Mesenchymal stem cell (in vitro differentiated cells and primary cell): Measurements from ENCODE around the gene RP9.

Experiments used
- DNase-seq: peaks from one replicate; pipeline ENCODE4 v3.0.0-alpha.2; 2013
- H2AFZ ChIP-seq: one replicate; pipeline ENCODE4 v1.6.1; 2013; ENCODE audit warnings: low read depth, mild to moderate bottlenecking, control low read depth, inconsistent platforms, low read length, moderate library complexity
- H2AK5ac ChIP-seq: 2 replicates; pipeline ENCODE4 v1.6.1; 2013; ENCODE audit warnings: low read length, moderate library complexity, mild to moderate bottlenecking, inconsistent platforms; ENCODE audit not compliant: severe bottlenecking
- H2BK120ac ChIP-seq: one replicate; pipeline ENCODE4 v1.6.1; 2013; ENCODE audit warnings: low read depth, mild to moderate bottlenecking, inconsistent platforms, low read length, moderate library complexity
- H2BK12ac ChIP-seq, 2 experiments: one replicate each; pipeline ENCODE4 v1.6.1; 2013; ENCODE audit warnings: inconsistent platforms in 2 of 2, low read length in 2 of 2, mild to moderate bottlenecking in 2 of 2, moderate library complexity in 2 of 2, control low read depth in 1 of 2
- H2BK15ac ChIP-seq: one replicate; pipeline ENCODE4 v1.6.1; 2013; ENCODE audit warnings: mild to moderate bottlenecking, low read depth, inconsistent platforms; ENCODE audit not compliant: poor library complexity, severe bottlenecking
- H2BK5ac ChIP-seq: 2 replicates; pipeline ENCODE4 v1.6.1; 2013; ENCODE audit warnings: low read depth, mild to moderate bottlenecking, low read length, control low read depth, inconsistent platforms; ENCODE audit not compliant: poor library complexity, severe bottlenecking
- H3K14ac ChIP-seq, 2 experiments: one replicate each; pipeline ENCODE4 v1.6.1; 2013; ENCODE audit warnings: inconsistent platforms in 2 of 2, low read length in 2 of 2, control low read depth in 1 of 2, mild to moderate bottlenecking in 1 of 2, moderate library complexity in 1 of 2
- H3K18ac ChIP-seq, 2 experiments: one replicate each; pipeline ENCODE4 v1.6.1; 2013; ENCODE audit warnings: inconsistent platforms in 2 of 2, low read length in 2 of 2, control low read depth in 1 of 2, low read depth in 1 of 2, mild to moderate bottlenecking in 1 of 2
- H3K23ac ChIP-seq, 2 experiments: one replicate each; pipeline ENCODE4 v1.6.1; 2013; ENCODE audit warnings: inconsistent platforms in 2 of 2, low read length in 2 of 2, mild to moderate bottlenecking in 2 of 2, moderate library complexity in 2 of 2, control low read depth in 1 of 2
- H3K27ac ChIP-seq: 2 replicates; pipeline ENCODE4 v1.5.1; 2013; ENCODE audit warnings: mild to moderate bottlenecking, moderate library complexity, low read length, control low read depth, inconsistent platforms; ENCODE audit not compliant: poor library complexity, severe bottlenecking
- H3K27me3 ChIP-seq, 2 experiments: 2 replicates each; pipeline versions ENCODE4 v1.6.1 to v1.7.0; 2013; ENCODE audit warnings: low read length in 2 of 2, mild to moderate bottlenecking in 2 of 2, moderate library complexity in 2 of 2, control low read depth in 1 of 2, inconsistent platforms in 1 of 2; ENCODE audit not compliant: control insufficient read depth in 1 of 2, insufficient read depth in 1 of 2
- H3K36me3 ChIP-seq, 2 experiments: 2 replicates each; pipeline versions ENCODE4 v1.6.1 to v1.7.0; 2013; ENCODE audit warnings: low read length in 2 of 2, control low read depth in 1 of 2, inconsistent platforms in 1 of 2, low read depth in 1 of 2, mild to moderate bottlenecking in 1 of 2; ENCODE audit not compliant: insufficient read depth in 2 of 2, control insufficient read depth in 1 of 2
- H3K4ac ChIP-seq, 2 experiments: one replicate each; pipeline ENCODE4 v1.6.1; 2013; ENCODE audit warnings: inconsistent platforms in 2 of 2, low read length in 2 of 2, mild to moderate bottlenecking in 2 of 2, moderate library complexity in 2 of 2, control low read depth in 1 of 2, low read depth in 1 of 2
- H3K4me1 ChIP-seq: 2 replicates; pipeline ENCODE4 v1.6.1; 2013; ENCODE audit warnings: low read depth, low read length, control low read depth; ENCODE audit not compliant: control insufficient read depth, insufficient read depth
- H3K4me2 ChIP-seq: 2 replicates; pipeline ENCODE4 v1.6.1; 2013; ENCODE audit warnings: low read length, mild to moderate bottlenecking, inconsistent platforms; ENCODE audit not compliant: poor library complexity, severe bottlenecking
- H3K4me3 ChIP-seq, 2 experiments: 2 replicates each; pipeline versions ENCODE4 v1.5.1 to v1.7.0; 2013; ENCODE audit warnings: low read length in 2 of 2, mild to moderate bottlenecking in 2 of 2, control low read depth in 1 of 2, low read depth in 1 of 2; ENCODE audit not compliant: insufficient read depth in 1 of 2
- H3K79me1 ChIP-seq: replicated peaks from 2 replicates; pipeline ENCODE4 v1.6.1; 2013; ENCODE audit warnings: mild to moderate bottlenecking, control low read depth, low read length, inconsistent platforms; ENCODE audit not compliant: poor library complexity, severe bottlenecking
- H3K9ac ChIP-seq: 2 replicates; pipeline ENCODE4 v1.7.0; 2013; ENCODE audit warnings: mild to moderate bottlenecking, low read length, moderate library complexity
- H3K9me3 ChIP-seq: 2 replicates; pipeline ENCODE4 v1.7.0; 2013; ENCODE audit warnings: mild to moderate bottlenecking, low read length; ENCODE audit not compliant: control insufficient read depth
- H4K8ac ChIP-seq: one replicate; pipeline ENCODE4 v1.6.1; 2013; ENCODE audit warnings: inconsistent platforms, mild to moderate bottlenecking, low read length, moderate library complexity
- H4K91ac ChIP-seq: one replicate; pipeline ENCODE4 v1.6.1; 2013; ENCODE audit warnings: mild to moderate bottlenecking, low read length, inconsistent platforms
- WGBS: methylation state at CpG from one replicate; pipeline ENCODE4 v1.1.7; 2013; ENCODE audit warnings: mixed read lengths; 5-methylcytosine and 5-hydroxymethylcytosine counted together

Gene RP9

DNA sequence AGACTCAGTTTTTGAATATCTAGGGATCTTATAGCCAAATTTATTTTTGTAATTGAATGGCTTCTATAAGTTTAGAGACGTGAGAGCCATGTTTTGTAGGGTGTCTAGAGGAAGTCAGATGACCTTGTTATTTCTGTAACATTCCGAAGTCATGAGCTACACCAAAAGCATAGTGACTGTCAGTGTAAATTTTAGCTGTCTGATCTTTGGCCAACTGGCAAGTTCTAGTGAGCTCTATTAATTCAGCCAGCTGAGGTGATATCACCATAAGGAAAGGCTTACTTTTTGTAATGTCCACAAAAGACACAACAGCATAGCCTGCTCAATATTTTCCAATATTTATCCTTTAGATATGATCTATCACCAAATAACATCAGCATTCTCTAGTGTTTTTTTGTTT is 36.7 kb downstream of the RP9 start:
- no peak overlapping the region for H3K4me2 ChIP-seq
- DNase-seq: peak; percentile 63
- no peak overlapping the region for H3K14ac ChIP-seq
- H2BK12ac ChIP-seq: no peak overlapping the region
- H2AFZ ChIP-seq: no peak overlapping the region
- H4K91ac ChIP-seq: no peak overlapping the region
- no peak overlapping the region for H2BK15ac ChIP-seq
- no peak overlapping the region for H3K18ac ChIP-seq
- peak overlapping the region; percentile 71 for H3K9ac ChIP-seq
- peak overlapping the region; percentile 54 for H3K27ac ChIP-seq
- WGBS: 28% methylated on average over 2 of the region's 2 CpGs
- peak overlapping the region in 1 of 2 experiments; percentile 4 for H3K4me3 ChIP-seq
- H2AK5ac ChIP-seq: no peak overlapping the region
- no peak overlapping the region for H2BK5ac ChIP-seq
- H4K8ac ChIP-seq: no peak overlapping the region
- no peak overlapping the region for H2BK120ac ChIP-seq
- H3K36me3 ChIP-seq: no peaks in the 10 kb centered on the region
- H3K79me1 ChIP-seq: no peaks in the 10 kb centered on the region
- H3K4ac ChIP-seq: no peak overlapping the region
- H3K4me1 ChIP-seq: peaks cover 3% of the 10 kb centered on the region
- peaks cover 0 to 10% of the 10 kb centered on the region in 2 experiments for H3K27me3 ChIP-seq
- peaks cover 16% of the 10 kb centered on the region for H3K9me3 ChIP-seq
- no peak overlapping the region for H3K23ac ChIP-seq

DNA sequence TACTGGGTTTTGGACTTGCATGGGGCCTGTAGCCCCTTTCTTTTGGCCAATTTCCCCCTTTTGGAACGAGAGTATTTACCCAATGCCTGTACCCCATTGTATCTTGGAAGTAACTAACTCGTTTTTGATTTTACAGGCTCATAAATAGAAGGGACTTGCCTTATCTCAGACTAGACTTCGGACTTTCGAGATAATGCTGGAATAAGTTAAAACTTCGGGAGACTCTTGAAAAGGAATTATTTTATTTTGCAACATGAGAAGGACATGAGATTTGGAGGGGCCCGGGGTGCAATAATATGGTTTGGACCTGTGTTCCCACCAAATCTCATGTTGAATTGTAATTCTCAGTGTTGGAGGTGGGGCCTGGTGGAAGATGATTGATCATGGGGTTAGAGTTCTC is 38.4 kb downstream of the RP9 start:
- no peak overlapping the region for H2AK5ac ChIP-seq
- peaks cover 3% of the 10 kb centered on the region for H3K4me1 ChIP-seq
- no peak overlapping the region for H2BK120ac ChIP-seq
- H3K9me3 ChIP-seq: peaks cover 29% of the 10 kb centered on the region
- H4K8ac ChIP-seq: no peak overlapping the region
- no peaks in the 10 kb centered on the region for H3K27me3 ChIP-seq
- no peak overlapping the region for H3K14ac ChIP-seq
- H3K4me2 ChIP-seq: no peak overlapping the region
- DNase-seq: no peak
- no peak overlapping the region for H3K18ac ChIP-seq
- H2BK12ac ChIP-seq: no peak overlapping the region
- no peaks in the 10 kb centered on the region for H3K36me3 ChIP-seq
- no peak overlapping the region for H2BK15ac ChIP-seq
- H3K4ac ChIP-seq: no peak overlapping the region
- H2AFZ ChIP-seq: no peak overlapping the region
- no peak overlapping the region for H3K23ac ChIP-seq
- no peak overlapping the region for H2BK5ac ChIP-seq
- no peak overlapping the region for H3K4me3 ChIP-seq
- H3K9ac ChIP-seq: no peak overlapping the region
- H4K91ac ChIP-seq: no peak overlapping the region
- 74% methylated on average over 6 of the region's 6 CpGs for WGBS
- no peak overlapping the region for H3K27ac ChIP-seq
- no peaks in the 10 kb centered on the region for H3K79me1 ChIP-seq

DNA sequence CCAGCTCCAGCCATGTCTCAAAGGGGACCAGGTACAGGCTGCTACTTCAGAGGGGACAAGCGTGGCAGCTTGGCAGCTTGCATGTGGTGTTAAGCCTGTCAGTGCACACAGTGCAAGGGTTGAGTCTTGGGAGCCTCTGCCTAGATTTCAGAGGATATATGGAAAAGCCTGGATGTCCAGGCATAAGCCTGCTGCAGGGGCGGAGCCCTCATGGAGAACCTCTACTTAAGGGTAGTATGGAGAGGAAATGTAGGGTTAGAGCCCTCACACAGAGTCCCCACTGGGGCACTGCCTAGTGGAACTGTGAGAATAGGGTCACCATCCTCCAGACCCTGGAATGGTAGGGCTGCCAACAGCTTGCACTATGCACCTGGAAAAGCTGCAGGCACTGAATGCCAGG is 38.9 kb downstream of the RP9 start:
- Histone ChIP-seq H4K8ac (no peak overlapping the region), H3K27ac (no peak overlapping the region), H2AFZ (no peak overlapping the region), H3K18ac (no peak overlapping the region), H4K91ac (no peak overlapping the region), H3K14ac (no peak overlapping the region), H2BK15ac (no peak overlapping the region), H3K36me3 (no peaks in the 10 kb centered on the region), H2BK12ac (no peak overlapping the region), H2BK120ac (no peak overlapping the region), H3K4me2 (no peak overlapping the region), H3K9ac (no peak overlapping the region), H2BK5ac (no peak overlapping the region), H3K4ac (no peak overlapping the region), H3K27me3 (no peaks in the 10 kb centered on the region), H3K79me1 (no peaks in the 10 kb centered on the region), H3K9me3 (peaks cover 31% of the 10 kb centered on the region), H2AK5ac (no peak overlapping the region), H3K4me1 (peaks cover 3% of the 10 kb centered on the region), H3K23ac (no peak overlapping the region), H3K4me3 (no peak overlapping the region)
- WGBS: 95% methylated on average over 2 of the region's 2 CpGs
- DNase-seq: no peak

DNA sequence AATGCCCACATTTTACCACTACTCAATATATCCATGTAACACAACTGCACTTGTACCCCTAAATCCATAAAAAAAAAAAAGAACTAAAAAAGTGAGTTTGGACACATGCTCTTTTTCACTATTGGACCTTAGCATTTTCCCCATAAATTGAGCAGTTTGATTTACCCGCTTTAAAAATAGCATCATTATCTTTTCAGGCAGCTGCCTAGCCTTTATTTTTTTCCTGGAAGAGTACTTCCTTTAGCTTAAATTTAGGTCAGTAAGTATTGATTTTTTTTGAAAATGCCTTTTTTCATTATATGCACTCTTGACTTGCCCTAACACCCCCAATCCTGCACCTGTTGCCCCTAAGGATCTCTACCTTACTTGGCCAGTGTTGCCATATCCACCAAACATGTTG is 41.3 kb downstream of the RP9 start:
- Histone ChIP-seq H3K4me3 (no peak overlapping the region), H2BK120ac (no peak overlapping the region), H2AK5ac (no peak overlapping the region), H3K4me2 (no peak overlapping the region), H4K8ac (no peak overlapping the region), H3K36me3 (no peaks in the 10 kb centered on the region), H2BK12ac (no peak overlapping the region), H3K14ac (no peak overlapping the region), H3K79me1 (no peaks in the 10 kb centered on the region), H3K4me1 (peaks cover under 1% of the 10 kb centered on the region), H3K27me3 (no peaks in the 10 kb centered on the region), H3K4ac (no peak overlapping the region), H2AFZ (no peak overlapping the region), H3K9me3 (peaks cover 31% of the 10 kb centered on the region), H2BK15ac (no peak overlapping the region), H3K9ac (no peak overlapping the region), H4K91ac (no peak overlapping the region), H3K27ac (no peak overlapping the region), H3K18ac (no peak overlapping the region), H3K23ac (no peak overlapping the region), H2BK5ac (no peak overlapping the region)
- no CpG with 5 or more reads among the region's 1 CpG for WGBS
- no peak for DNase-seq
